ENCODE results near the gene TLR8.
"Not testable (repeated sequence)": the region's sequence is repeated elsewhere in the genome, so short reads cannot be mapped to it uniquely, and the experiment has no call there.

TLR8 gene

GRCh38 chrX:12946838-12947544 lies 40.6 kb downstream of the TLR8 start:
- peak; percentile 55 for DNase-seq (ENCODE audit: low read depth)

GRCh38 chrX:12947545-12948235 lies 41.3 kb downstream of the TLR8 start:
- no peak for DNase-seq (ENCODE audit: low read depth)

GRCh38 chrX:12948495-12948894 lies 42.1 kb downstream of the TLR8 start:
- DNase-seq (ENCODE audit: low read depth), result no peak

GRCh38 chrX:12949205-12949926 lies 42.9 kb downstream of the TLR8 start:
- peak; percentile 60 for DNase-seq (ENCODE audit: low read depth)

- DNase-seq (ENCODE audit: low read depth), result peak; percentile 73
These were observed 43.7 kb downstream of the TLR8 start for GRCh38 chrX:12949927-12950656.

- no peak for DNase-seq (ENCODE audit: low read depth)
These were observed 44.6 kb downstream of the TLR8 start for GRCh38 chrX:12950851-12951594.

GRCh38 chrX:12951595-12951975 lies 45.2 kb downstream of the TLR8 start:
- no peak for DNase-seq (ENCODE audit: low read depth)

GRCh38 chrX:12953420-12953819 lies 47.0 kb downstream of the TLR8 start:
- no peak for DNase-seq (ENCODE audit: low read depth)

- DNase-seq (ENCODE audit: low read depth), result no peak
These were observed 48.0 kb downstream of the TLR8 start for GRCh38 chrX:12954376-12954775.

- DNase-seq (ENCODE audit: low read depth), result no peak
These were observed 48.6 kb downstream of the TLR8 start for GRCh38 chrX:12954981-12955380.

- DNase-seq (ENCODE audit: low read depth), result peak; percentile 41
These were observed 49.7 kb downstream of the TLR8 start for GRCh38 chrX:12955882-12956703.

- DNase-seq (ENCODE audit: low read depth), result no peak
These were observed 50.5 kb downstream of the TLR8 start for GRCh38 chrX:12956704-12957534.

- DNase-seq (ENCODE audit: low read depth), result no peak
These were observed 51.6 kb downstream of the TLR8 start for GRCh38 chrX:12958059-12958458.

GRCh38 chrX:12958461-12958860 lies 52.0 kb downstream of the TLR8 start:
- DNase-seq (ENCODE audit: low read depth), result no peak

GRCh38 chrX:12961196-12961718 lies 54.8 kb downstream of the TLR8 start:
- DNase-seq (ENCODE audit: low read depth), result no peak

GRCh38 chrX:12962041-12962504 lies 55.7 kb downstream of the TLR8 start:
- no peak for DNase-seq (ENCODE audit: low read depth)

- DNase-seq (ENCODE audit: low read depth), result not testable (repeated sequence)
These were observed 56.9 kb downstream of the TLR8 start for GRCh38 chrX:12963210-12963850.

- no peak for DNase-seq (ENCODE audit: low read depth)
These were observed 58.9 kb downstream of the TLR8 start for GRCh38 chrX:12965131-12965940.

Data from GM04503 (cell line).